BE2C (cell line): ENCODE results near the gene NOTO.

Source experiments
- DNase-seq: peaks from one replicate; pipeline ENCODE4 v3.0.0-alpha.2; 2020
- H3K27me3 ChIP-seq: fragments of 250-450 bp; sonication (Bioruptor Pico); 2 replicates; pipeline ENCODE4 v1.5.1; 2020; ENCODE audit warnings: mild to moderate bottlenecking
- H3K36me3 ChIP-seq: fragments of 250-450 bp; sonication (Bioruptor Pico); 2 replicates; pipeline ENCODE4 v1.5.1; 2020; ENCODE audit warnings: mild to moderate bottlenecking
- H3K4me1 ChIP-seq: fragments of 250-450 bp; sonication (Bioruptor Pico); 2 replicates; pipeline ENCODE4 v1.5.1; 2020
- H3K4me3 ChIP-seq: 2 replicates; pipeline ENCODE4 v1.5.1; 2011; ENCODE audit warnings: low read depth, low read length
- H3K9me3 ChIP-seq: fragments of 250-450 bp; sonication (Bioruptor Pico); 2 replicates; pipeline ENCODE4 v1.5.1; 2020
- TF ChIP-seq, protein P1 (sequence below): IDR thresholded peaks from 2 replicates; pipeline ENCODE4 v1.5.1; 2012; ENCODE audit warnings: mild to moderate bottlenecking, low read depth, low read length

NOTO gene

DNA sequence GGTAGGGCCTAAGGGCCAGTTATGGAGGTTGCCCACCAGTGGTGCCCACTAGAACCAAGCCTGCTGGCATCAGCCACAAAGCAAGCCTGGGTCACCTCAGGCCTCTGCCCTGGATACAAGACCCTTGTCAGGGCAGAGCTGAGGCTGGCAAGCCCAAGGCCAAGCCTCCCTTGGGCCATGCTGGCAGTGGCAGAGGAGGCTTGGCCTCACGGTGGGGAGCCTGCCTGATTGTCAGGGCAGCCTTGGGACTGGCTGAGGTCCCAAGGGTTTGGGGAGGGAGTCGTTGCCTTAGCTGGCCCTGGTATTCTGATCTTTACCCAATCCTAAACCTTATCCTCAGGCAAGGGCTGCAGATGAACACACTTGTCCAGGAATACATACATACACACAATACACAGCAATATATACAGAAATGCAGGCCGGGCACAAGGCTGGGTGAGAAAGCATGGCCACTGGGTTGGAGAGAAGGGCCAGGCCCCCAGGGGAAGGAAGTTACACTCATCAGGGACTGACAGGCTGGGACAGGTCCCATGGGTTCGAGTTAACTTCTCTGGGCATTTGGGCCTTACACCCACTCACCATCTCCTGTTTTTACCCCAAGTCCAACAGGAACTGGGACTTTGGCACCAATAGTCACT lies 52.8 kb downstream of the NOTO start:
- Histone ChIP-seq H3K4me1 (no peaks in the 10 kb centered on the region), H3K36me3 (peaks cover 23% of the 10 kb centered on the region), H3K27me3 (no peaks in the 10 kb centered on the region), H3K9me3 (no peaks in the 10 kb centered on the region), H3K4me3 (no peak overlapping the region)
- DNase-seq = no peak
- TF ChIP-seq, protein P1, sequence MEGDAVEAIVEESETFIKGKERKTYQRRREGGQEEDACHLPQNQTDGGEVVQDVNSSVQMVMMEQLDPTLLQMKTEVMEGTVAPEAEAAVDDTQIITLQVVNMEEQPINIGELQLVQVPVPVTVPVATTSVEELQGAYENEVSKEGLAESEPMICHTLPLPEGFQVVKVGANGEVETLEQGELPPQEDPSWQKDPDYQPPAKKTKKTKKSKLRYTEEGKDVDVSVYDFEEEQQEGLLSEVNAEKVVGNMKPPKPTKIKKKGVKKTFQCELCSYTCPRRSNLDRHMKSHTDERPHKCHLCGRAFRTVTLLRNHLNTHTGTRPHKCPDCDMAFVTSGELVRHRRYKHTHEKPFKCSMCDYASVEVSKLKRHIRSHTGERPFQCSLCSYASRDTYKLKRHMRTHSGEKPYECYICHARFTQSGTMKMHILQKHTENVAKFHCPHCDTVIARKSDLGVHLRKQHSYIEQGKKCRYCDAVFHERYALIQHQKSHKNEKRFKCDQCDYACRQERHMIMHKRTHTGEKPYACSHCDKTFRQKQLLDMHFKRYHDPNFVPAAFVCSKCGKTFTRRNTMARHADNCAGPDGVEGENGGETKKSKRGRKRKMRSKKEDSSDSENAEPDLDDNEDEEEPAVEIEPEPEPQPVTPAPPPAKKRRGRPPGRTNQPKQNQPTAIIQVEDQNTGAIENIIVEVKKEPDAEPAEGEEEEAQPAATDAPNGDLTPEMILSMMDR = no peak

DNA sequence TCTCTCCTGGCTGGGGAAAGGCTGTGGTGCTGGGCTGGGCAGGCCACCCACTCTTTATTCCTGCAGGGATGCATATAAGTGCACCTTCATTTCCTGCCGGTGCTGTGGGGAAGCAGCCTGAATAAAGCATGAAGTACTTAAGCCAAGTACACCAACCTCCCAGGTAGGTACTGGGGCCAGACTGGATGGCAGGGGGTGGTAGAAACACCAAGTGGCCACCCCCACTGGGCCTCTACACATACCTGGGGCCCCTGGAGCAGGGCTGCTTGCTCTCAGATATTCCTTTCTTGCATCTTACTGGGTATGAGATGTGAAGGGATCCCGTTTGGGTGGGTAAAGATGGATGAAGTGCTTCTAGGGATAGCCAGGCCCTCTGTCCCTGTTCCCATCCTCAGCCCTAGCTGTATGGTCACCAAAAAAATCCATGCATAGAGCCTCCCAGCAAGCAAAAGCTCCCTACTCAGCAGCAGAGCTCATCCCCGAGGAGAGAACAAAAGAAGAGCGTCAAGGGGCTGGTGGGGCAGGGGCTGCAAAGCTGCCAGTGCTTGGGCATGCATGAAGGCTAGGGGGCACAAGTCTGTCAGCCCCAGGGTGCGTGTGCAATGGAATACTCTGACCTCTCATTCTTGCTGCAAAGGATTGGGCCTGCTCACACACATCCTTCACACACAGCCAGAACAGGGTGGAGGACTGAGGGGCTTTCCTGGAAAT lies 53.7 kb downstream of the NOTO start:
- Histone ChIP-seq H3K27me3 (no peaks in the 10 kb centered on the region), H3K4me3 (no peak overlapping the region), H3K36me3 (peaks cover 13% of the 10 kb centered on the region), H3K9me3 (no peaks in the 10 kb centered on the region), H3K4me1 (no peaks in the 10 kb centered on the region)
- TF ChIP-seq, protein P1 = no peak
- DNase-seq = no peak

DNA sequence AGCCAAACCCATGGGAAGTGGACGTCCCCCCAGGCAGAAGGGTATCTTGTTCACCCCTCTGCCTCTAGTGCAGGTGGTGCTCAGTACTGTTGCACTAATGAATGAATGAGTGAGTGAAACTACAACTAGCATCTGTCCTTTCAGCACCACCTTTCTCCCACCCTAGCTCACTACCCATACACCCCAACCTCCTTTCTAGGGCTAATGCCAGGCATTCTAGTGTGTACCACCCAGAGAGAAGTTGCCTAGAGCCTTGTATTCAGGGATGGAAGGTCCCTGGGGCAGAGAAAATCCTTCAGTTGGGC lies 54.2 kb downstream of the NOTO start:
- Histone ChIP-seq H3K36me3 (peaks cover 12% of the 10 kb centered on the region), H3K27me3 (no peaks in the 10 kb centered on the region), H3K9me3 (no peaks in the 10 kb centered on the region), H3K4me3 (no peak overlapping the region), H3K4me1 (no peaks in the 10 kb centered on the region)
- TF ChIP-seq, protein P1 = no peak
- DNase-seq = no peak

DNA sequence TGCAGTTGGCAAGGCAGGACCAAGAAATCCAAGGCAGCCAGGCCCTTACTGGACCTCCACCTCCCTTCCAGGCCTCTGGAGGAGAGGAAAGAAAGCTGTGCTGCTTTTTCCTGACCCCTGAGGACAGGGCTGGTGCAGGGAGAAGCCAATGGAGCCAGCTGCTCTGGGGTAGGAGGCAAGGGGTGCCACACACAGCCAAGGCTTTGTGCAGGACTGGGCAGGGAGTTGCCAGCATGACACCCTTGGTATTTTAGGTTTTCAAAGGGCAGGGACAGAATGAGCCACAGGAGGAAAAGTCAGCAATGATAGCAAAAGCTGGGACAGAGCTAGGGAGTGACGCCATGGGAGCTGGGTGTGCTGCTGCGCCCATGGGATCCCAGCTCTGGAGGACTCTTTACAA lies 54.6 kb downstream of the NOTO start:
- DNase-seq = no peak
- Histone ChIP-seq H3K4me3 (no peak overlapping the region), H3K4me1 (no peaks in the 10 kb centered on the region), H3K27me3 (no peaks in the 10 kb centered on the region), H3K36me3 (peaks cover 12% of the 10 kb centered on the region), H3K9me3 (no peaks in the 10 kb centered on the region)
- TF ChIP-seq, protein P1 = no peak

DNA sequence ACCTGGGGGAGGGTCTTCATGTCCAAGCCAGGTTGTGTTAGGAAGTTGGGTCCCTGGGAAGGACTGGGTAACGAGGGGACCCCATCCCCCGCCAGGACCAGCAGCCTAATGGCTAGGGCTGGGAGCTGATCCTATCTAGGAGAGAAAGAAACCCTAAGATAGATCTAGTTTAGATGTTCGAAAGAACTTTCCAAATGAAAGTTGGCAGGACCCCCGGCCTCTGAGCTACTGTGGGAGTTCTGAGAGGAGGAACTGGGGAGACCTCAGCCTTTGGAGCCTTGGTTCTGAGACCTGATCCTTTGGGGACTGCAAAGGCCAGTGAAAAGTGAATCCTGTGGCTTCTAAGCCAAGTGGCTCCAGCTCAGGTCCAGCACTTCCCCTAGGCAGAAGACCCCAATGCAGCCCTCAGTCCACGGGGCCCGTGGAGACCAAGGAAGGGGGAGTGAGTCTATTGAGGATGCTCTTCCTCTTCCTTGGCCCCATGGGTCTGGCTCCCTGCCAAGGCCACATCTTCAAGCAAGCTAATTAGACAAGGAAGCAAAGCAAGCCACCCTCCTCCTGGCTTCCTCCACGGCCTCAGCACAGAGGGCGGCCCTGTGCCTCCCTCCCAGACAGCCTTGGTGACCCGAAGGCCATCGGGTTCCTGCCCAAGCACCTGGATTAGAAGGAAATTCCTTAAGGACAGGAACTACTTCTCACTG lies 55.2 kb downstream of the NOTO start:
- Histone ChIP-seq H3K4me1 (no peaks in the 10 kb centered on the region), H3K4me3 (no peak overlapping the region), H3K27me3 (no peaks in the 10 kb centered on the region), H3K9me3 (no peaks in the 10 kb centered on the region), H3K36me3 (peaks cover 10% of the 10 kb centered on the region)
- TF ChIP-seq, protein P1 = no peak
- DNase-seq = no peak
